Measurements from ENCODE around the gene FZD2. TPM values are rescaled to one million over a fixed set of nuclear protein-coding genes. Genes with fewer than 3 reads are reported as not detected.

The FZD2 gene
- total RNA-seq, 1 donor from 2014 or later: 108 TPM

DNA sequence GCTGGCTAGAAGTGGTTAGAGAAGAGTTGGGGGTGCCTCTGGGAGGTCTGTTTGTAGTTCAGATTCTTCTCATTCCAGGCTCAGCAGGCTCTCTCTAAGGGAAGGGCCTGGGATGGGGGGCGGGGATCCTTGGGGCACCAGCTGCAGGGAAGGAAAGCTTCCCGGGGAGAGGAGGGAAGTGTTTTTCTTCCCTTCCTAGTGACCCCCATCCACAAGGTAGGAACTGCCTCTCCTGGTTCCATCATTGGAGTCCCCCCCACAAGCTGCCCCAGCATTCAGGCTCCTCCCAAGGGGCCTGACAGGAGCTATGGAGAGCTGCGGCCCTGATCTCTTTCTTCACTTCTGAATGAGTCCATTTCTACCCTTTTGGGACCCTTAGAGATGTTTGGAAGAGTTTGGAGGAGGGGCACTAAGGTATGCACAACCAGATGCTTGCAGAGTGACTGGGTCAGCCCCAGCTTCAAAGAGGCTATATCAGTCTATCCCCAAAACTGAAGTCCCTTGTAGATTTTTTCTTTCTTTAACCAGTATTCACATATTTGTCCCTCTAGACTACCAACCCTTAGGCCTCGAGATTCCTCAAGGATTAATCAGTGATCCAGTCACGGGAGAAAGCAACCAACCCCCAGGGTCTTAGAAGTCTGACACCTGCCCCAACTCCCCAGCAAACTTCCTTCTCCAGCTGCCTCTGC, 13.9 kb upstream of the FZD2 start:
- Mint-ChIP-seq H3K4me3 (ENCODE audit: unreplicated experiment) (peak overlapping the region; percentile 54), H3K27ac (ENCODE audit: unreplicated experiment) (peak overlapping the region; percentile 98), H3K27me3 (ENCODE audit: low read depth) (no peaks in the 10 kb centered on the region), H3K9me3 (ENCODE audit: low read depth) (peaks cover 3% of the 10 kb centered on the region), H3K4me1 (ENCODE audit: low read depth) (peaks cover 74% of the 10 kb centered on the region), H3K36me3 (ENCODE audit: low read depth) (no peaks in the 10 kb centered on the region)
- DNase-seq (ENCODE audit: low spot score): no peak
- TF ChIP-seq, protein P1, sequence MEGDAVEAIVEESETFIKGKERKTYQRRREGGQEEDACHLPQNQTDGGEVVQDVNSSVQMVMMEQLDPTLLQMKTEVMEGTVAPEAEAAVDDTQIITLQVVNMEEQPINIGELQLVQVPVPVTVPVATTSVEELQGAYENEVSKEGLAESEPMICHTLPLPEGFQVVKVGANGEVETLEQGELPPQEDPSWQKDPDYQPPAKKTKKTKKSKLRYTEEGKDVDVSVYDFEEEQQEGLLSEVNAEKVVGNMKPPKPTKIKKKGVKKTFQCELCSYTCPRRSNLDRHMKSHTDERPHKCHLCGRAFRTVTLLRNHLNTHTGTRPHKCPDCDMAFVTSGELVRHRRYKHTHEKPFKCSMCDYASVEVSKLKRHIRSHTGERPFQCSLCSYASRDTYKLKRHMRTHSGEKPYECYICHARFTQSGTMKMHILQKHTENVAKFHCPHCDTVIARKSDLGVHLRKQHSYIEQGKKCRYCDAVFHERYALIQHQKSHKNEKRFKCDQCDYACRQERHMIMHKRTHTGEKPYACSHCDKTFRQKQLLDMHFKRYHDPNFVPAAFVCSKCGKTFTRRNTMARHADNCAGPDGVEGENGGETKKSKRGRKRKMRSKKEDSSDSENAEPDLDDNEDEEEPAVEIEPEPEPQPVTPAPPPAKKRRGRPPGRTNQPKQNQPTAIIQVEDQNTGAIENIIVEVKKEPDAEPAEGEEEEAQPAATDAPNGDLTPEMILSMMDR (IDR thresholded peaks at IDR 0.05): no peak

- Mint-ChIP-seq H3K27me3 (ENCODE audit: low read depth) (no peaks in the 10 kb centered on the region), H3K36me3 (ENCODE audit: low read depth) (no peaks in the 10 kb centered on the region), H3K27ac (ENCODE audit: unreplicated experiment) (peak overlapping the region; percentile 98), H3K4me1 (ENCODE audit: low read depth) (peaks cover 80% of the 10 kb centered on the region), H3K4me3 (ENCODE audit: unreplicated experiment) (no peak overlapping the region), H3K9me3 (ENCODE audit: low read depth) (peaks cover 3% of the 10 kb centered on the region)
- TF ChIP-seq, protein P1 (IDR thresholded peaks at IDR 0.05): no peak
- no peak for DNase-seq (ENCODE audit: low spot score)
These were observed 13.3 kb upstream of the FZD2 start for GRCh38 chr17:44543905-44544523.

DNA sequence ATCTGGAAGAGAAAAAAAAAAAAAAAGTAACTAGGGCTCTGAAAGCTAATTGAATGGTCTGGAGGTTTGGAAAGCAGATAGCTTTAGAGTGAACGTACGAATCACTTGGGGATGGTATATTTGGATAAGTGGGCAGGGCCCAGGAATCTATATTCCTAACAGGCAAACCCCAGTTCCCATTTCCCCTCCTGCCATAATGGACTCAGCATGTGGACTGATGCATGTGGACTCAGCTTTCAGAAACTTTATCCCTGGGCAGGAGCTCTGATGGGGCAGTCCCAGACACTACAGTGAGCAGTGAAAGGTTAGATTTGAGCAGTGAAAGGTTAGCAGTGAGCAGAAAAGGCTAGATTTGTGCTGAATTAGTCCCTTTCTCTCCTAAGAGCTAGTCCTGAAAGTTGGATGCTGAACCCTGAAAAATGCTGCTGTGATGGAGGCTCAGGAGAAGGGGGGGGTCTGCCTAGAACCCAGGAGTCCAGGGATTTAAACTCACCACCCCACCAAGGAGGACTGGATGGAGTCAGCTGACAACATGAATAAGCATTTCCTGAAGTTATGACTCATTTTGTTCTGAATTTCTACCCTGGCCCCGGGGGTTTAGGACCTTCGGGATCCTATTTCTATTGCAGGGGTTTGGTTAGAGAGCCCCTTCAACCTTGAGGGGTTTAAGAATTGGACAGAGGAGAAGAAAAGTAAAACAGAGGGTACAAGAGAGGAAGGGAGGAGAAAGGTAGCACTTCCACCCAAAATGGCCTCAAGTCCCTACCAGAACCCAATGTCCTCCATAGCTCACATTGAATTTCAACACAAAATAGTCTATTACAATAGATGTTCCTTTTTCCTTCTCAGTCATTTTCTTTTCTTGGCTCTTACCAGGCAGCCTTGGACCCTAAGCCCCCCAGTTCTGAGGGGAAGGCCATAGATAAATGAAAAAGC, 10.3 kb upstream of the FZD2 start:
- no peak for DNase-seq (ENCODE audit: low spot score)
- Mint-ChIP-seq H3K27me3 (ENCODE audit: low read depth) (no peaks in the 10 kb centered on the region), H3K4me3 (ENCODE audit: unreplicated experiment) (peak overlapping the region; percentile 15), H3K9me3 (ENCODE audit: low read depth) (peaks cover 3% of the 10 kb centered on the region), H3K36me3 (ENCODE audit: low read depth) (no peaks in the 10 kb centered on the region), H3K27ac (ENCODE audit: unreplicated experiment) (peak overlapping the region; percentile 98), H3K4me1 (ENCODE audit: low read depth) (peaks cover 78% of the 10 kb centered on the region)
- TF ChIP-seq, protein P1 (IDR thresholded peaks at IDR 0.05): no peak

- peak overlapping the region; percentile 98 for H3K27ac Mint-ChIP-seq (ENCODE audit: unreplicated experiment)
- no peak overlapping the region for H3K4me3 Mint-ChIP-seq (ENCODE audit: unreplicated experiment)
- peaks cover 3% of the 10 kb centered on the region for H3K9me3 Mint-ChIP-seq (ENCODE audit: low read depth)
- H3K36me3 Mint-ChIP-seq (ENCODE audit: low read depth): no peaks in the 10 kb centered on the region
- H3K4me1 Mint-ChIP-seq (ENCODE audit: low read depth): peaks cover 78% of the 10 kb centered on the region
- H3K27me3 Mint-ChIP-seq (ENCODE audit: low read depth): no peaks in the 10 kb centered on the region
- TF ChIP-seq, protein P1 (IDR thresholded peaks at IDR 0.05): no peak
- no peak for DNase-seq (ENCODE audit: low spot score)
These were observed 9.5 kb upstream of the FZD2 start for GRCh38 chr17:44547625-44548267.

Measured in chondrocyte (in vitro differentiated cells).